Activated gamma-delta T cell treated with Interleukin-2 at 50 U/mL for 16 hours (primary cell): Measurements from ENCODE around the gene SLC51A.
"Not testable (repeated sequence)": the region's sequence is repeated elsewhere in the genome, so short reads cannot be mapped to it uniquely, and the experiment has no call there.

Experiments
- DNase-seq: peaks from one replicate; pipeline ENCODE4 v3.0.0-alpha.2; 2020

The SLC51A gene

GRCh38 chr3:196193736-196194541, 22.4 kb upstream of the SLC51A start:
- DNase-seq = no peak

- DNase-seq = no peak
Measured at GRCh38 chr3:196194542-196194915, 21.8 kb upstream of the SLC51A start.

- no peak for DNase-seq
Measured at GRCh38 chr3:196195664-196196265, 20.6 kb upstream of the SLC51A start.

- no peak for DNase-seq
Measured at GRCh38 chr3:196197524-196197923, 18.8 kb upstream of the SLC51A start.

GRCh38 chr3:196198081-196198675, 18.2 kb upstream of the SLC51A start:
- no peak for DNase-seq

GRCh38 chr3:196198771-196199753, 17.3 kb upstream of the SLC51A start:
- DNase-seq = no peak

- DNase-seq = no peak
Measured at GRCh38 chr3:196202516-196202970, 13.8 kb upstream of the SLC51A start.

- no peak for DNase-seq
Measured at GRCh38 chr3:196203846-196204245, 12.5 kb upstream of the SLC51A start.

GRCh38 chr3:196205442-196206205, 10.7 kb upstream of the SLC51A start:
- DNase-seq = not testable (repeated sequence)

GRCh38 chr3:196207159-196207832, 9.0 kb upstream of the SLC51A start:
- DNase-seq = no peak

GRCh38 chr3:196207833-196208607, 8.3 kb upstream of the SLC51A start:
- peak; percentile 54 for DNase-seq

- DNase-seq = no peak
Measured at GRCh38 chr3:196208942-196209695, 7.2 kb upstream of the SLC51A start.

GRCh38 chr3:196209944-196210672, 6.2 kb upstream of the SLC51A start:
- DNase-seq = not testable (repeated sequence)

GRCh38 chr3:196210673-196211556, 5.4 kb upstream of the SLC51A start, which contains the start of gene ZDHHC19:
Gene ZDHHC19 (minus strand): TSS chr3:196211400. CDS start chr3:196211315, 85 bp downstream.
- DNase-seq = no peak

GRCh38 chr3:196214783-196215441, 1.4 kb upstream of the SLC51A start:
- DNase-seq = no peak

GRCh38 chr3:196215493-196216020, 777 bp upstream of the SLC51A start:
- no peak for DNase-seq

GRCh38 chr3:196216681-196217211, 412 bp downstream of the SLC51A start:
- no peak for DNase-seq
